Measurements from ENCODE around the gene FBLIM1.

DNA sequence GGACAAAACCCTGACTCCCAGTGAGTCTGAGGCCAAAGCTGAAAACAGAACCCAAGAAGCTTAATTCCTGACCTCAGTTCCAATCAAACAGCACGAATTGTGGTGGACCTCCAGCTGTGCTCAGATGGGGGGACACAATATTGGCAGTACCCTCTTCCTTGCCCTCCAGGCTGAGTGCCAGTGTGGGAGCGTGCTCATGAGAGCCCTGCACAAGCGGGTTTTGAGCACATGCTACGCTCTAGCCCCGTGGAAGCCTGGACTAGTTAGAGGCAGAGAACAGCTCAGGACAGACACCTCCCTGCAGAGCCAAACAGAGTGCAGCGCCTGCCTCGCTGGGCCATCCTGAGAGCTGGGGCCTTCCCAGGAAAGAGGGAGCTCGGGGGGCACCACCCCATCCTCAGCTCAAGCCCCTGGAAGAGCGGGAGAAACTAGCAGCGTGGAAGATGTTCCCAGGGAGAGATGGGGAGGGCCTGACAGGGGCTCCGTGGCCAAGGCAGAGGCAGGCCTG, 25.3 kb upstream of the FBLIM1 start:
- no peak for TF ChIP-seq POLR2A (IDR thresholded peaks at IDR 0.05)
- no peak for TF ChIP-seq EP300 (IDR thresholded peaks at IDR 0.05)
- TF ChIP-seq, protein P1, sequence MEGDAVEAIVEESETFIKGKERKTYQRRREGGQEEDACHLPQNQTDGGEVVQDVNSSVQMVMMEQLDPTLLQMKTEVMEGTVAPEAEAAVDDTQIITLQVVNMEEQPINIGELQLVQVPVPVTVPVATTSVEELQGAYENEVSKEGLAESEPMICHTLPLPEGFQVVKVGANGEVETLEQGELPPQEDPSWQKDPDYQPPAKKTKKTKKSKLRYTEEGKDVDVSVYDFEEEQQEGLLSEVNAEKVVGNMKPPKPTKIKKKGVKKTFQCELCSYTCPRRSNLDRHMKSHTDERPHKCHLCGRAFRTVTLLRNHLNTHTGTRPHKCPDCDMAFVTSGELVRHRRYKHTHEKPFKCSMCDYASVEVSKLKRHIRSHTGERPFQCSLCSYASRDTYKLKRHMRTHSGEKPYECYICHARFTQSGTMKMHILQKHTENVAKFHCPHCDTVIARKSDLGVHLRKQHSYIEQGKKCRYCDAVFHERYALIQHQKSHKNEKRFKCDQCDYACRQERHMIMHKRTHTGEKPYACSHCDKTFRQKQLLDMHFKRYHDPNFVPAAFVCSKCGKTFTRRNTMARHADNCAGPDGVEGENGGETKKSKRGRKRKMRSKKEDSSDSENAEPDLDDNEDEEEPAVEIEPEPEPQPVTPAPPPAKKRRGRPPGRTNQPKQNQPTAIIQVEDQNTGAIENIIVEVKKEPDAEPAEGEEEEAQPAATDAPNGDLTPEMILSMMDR (IDR thresholded peaks at IDR 0.05) = no peak
